GM04503 (cell line): Measurements from ENCODE around the gene SPG7.

ENCODE experiments used
- DNase-seq: peaks from one replicate; pipeline ENCODE4 v3.0.0-alpha.2; 2012; ENCODE audit warnings: low read depth

SPG7 gene

DNA sequence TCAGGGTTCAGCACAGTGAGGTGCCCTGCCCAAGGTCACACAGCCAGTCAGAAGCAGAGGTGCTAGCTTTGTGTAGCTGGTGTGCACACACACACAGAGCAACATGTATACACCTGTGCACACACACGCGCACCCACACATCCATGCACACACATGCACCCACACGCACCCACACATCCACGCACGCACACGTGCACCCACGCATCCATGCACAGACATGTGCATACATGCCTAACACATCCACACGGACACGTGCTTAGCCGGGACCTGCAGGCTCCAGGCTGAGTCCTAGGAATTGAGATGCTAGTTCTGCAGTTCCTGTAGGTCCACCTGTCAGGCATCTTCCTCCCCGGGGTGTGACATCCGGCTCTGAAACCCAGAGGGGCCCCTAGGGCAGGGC is 92.2 kb downstream of the SPG7 start:
- no peak for DNase-seq

- no peak for DNase-seq
These were observed 92.8 kb downstream of the SPG7 start for GRCh38 chr16:89600956-89601355.

DNA sequence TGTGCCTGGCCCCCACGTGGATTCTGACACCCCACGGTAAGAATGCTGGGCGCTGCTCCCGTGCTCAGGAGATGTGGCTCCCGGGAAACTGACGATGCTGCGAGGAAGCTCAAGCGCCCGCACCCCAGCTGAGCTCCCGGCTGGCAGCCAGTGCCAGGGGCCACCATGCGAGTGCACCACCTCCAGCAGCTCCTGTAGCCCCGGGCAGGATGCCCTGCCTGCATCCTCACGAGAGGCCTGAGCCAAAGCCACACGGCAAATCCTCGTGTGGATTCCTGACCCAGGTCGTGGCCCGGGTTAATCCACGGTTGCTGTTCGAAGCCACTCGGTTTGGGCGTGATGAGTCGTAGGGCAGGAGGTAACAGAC is 93.7 kb downstream of the SPG7 start:
- no peak for DNase-seq

- no peak for DNase-seq
These were observed 94.2 kb downstream of the SPG7 start for GRCh38 chr16:89602273-89602951.

GRCh38 chr16:89602952-89603590 is 94.9 kb downstream of the SPG7 start:
- DNase-seq: no peak

- no peak for DNase-seq
These were observed 96.6 kb downstream of the SPG7 start for GRCh38 chr16:89604764-89605163.

- no peak for DNase-seq
These were observed 97.2 kb downstream of the SPG7 start for GRCh38 chr16:89605186-89605970.

DNA sequence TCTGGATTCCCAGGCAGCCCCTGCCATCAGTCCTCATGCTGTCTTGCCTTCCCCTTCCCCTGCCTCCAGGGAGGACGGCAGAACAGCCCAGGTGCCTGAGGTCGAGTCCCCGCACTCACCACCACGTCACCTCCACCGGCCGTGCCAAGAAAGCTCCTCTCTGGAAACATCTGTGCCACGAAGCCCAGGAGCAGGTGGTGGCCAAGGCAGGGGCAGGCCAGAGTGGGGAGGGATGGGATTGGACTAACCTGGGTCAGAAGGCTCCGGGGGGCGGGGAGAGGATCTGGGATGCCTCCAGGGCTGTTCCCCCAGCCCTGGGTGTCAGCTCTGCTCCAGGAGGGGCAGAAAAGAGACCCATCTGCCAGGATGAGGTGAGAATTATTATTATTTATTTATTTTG is 97.8 kb downstream of the SPG7 start:
- DNase-seq: no peak
